Uterus (tissue), 2 donors: Measurements from ENCODE around the gene CH25H.

Experiments
- CTCF ChIP-seq, 4 experiments: fragments of 200-600 bp in 2 of 4; fragments of 450-650 bp in 2 of 4; sonication (generic) in 2 of 4; IDR thresholded peaks; one replicate each; pipeline ENCODE4 v1.5.1; 2016 to 2019; ENCODE audit warnings: antibody characterized with exemption in 4 of 4, mild to moderate bottlenecking in 2 of 4, moderate library complexity in 1 of 4
- POLR2A ChIP-seq, 2 donors: fragments of 450-650 bp; IDR thresholded peaks; one replicate each; pipeline ENCODE4 v1.6.1; 2016; ENCODE audit warnings: antibody characterized with exemption in 2 of 2, mild to moderate bottlenecking in 1 of 2, moderate library complexity in 1 of 2

GRCh38 chr10:89215511-89215910 lies 8.4 kb upstream of the CH25H start:
- TF ChIP-seq CTCF (IDR thresholded peaks at IDR 0.05) = no peak
- TF ChIP-seq POLR2A (IDR thresholded peaks at IDR 0.05) = no peak
